ENCODE data around the gene C3orf20.
"Not testable (repeated sequence)": the region's sequence is repeated elsewhere in the genome, so short reads cannot be mapped to it uniquely, and the experiment has no call there.

The C3orf20 gene

DNA sequence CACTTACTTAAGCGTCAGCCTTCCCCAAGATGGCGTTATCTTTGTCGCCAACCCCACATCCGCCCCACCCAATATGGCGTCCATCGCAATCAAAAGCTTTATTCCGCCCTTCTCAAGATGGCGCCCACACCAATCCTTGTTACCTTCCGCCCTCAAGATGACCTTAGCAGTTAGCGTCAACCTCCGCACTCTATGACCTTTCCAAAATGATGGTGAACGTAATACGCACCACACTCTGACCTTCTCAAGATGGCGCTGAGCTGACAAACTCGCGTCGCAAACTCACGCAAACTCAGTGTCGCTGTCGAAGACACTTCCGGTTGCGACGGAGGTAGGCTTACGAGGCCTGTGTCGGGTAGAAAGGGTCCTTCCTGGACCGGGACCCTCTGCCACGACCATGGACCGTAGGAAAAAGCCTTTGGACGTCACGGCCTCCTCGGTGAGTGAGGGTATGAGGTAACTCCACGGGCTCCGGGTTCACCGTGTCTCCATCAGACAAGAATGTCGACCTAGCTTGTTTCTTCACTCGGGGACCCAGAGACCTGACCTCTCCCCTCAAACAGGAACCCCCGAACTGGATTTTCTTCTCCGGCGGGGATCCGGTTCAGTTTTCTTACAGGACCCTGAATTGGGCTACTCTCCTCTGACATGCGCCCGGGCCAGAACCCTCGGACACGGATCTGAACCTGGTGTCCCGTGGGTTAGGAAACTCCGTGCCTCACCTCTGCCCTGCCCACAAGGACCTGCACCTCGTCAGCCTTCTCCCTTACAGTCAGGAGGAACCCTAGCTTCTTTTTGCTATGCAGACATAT is 23.3 kb upstream of the C3orf20 start, which contains the start of gene CCDC174:
Gene CCDC174 (plus strand): TSS at position 323 of the 812 bp plus-strand sequence. CDS start 75 bp downstream, at position 398.
- peak; percentile 99 for DNase-seq

GRCh38 chr3:14652360-14652907 is 22.5 kb upstream of the C3orf20 start:
- not testable (repeated sequence) for DNase-seq

GRCh38 chr3:14657579-14657978 is 17.4 kb upstream of the C3orf20 start:
- no peak for DNase-seq

DNA sequence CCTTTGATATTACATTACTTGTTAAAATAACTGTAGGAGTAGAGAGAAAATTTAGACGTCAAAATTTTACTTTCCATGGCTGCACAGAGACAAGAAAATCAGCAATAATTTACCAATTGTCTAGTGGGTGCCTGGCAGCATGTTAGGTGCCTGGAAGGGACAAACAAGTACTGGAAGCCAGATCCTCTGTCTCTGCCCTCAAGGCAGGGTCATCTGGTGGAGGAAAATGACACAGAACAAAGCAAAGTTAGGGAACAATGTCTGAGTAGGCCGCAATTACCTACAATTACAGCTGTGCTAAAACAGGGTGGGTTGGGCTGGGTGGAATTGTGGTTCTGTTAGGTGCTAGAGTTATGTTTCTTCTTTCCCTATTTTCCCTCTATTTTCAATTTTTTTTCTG is 16.0 kb upstream of the C3orf20 start:
- DNase-seq = no peak

DNA sequence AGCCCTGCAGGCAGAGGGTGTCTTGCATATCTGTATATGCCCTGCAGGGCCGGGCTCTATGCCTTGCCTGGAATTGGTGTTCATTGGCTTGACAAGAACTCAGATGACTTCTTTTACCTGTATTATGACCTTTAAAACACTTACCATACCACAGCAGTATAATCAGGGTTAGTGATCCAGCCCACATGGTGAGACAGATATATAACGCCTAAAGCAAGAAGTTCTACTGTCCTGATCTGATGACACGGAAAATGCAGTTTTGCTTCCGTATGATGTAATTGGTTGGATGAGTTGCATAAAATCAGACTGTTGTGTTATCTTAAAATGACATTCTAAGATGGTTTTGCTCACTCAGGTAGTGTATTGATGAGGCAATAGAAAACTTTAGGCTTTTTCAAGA is 14.0 kb upstream of the C3orf20 start:
- no peak for DNase-seq

DNA sequence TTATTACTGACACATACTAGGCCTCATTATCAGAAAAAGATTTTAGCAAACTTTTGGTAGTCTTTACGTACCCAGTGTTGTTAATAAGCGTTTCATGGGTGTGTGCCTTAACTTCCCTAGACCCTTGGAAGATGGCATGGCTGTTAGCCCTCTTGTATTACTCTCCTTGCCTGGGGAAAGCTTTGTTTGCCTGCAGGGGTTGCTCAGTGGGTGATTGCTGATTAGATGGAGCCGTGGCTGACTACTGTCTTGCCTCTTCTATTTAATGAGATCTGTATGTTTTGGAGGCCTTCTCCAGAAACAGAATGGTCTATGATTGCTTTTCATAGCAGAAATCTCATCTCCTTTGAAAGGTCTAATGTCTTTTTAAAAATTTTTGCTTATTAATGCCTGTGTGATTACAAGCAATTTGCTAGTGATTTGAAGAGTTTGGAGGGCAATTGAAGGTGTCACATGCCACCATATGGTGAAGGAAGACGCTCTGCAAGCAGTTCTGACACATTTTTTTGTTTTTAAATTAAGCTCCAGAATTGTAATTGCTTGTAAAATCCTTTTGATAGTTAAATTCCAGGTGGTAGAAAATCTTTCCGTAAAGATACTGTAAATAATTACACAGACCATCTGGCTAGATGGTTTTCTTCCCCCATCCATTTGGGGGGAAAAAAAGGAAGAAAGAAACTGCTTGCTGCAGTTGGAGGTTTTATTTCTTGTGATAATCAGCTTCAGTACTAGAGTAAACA is 11.4 kb upstream of the C3orf20 start:
- no peak for DNase-seq

GRCh38 chr3:14664170-14664569 is 10.8 kb upstream of the C3orf20 start:
- DNase-seq = no peak

GRCh38 chr3:14672588-14672987 is 2.4 kb upstream of the C3orf20 start:
- no peak for DNase-seq

- DNase-seq = no peak
These were observed 1.9 kb downstream of the C3orf20 start for GRCh38 chr3:14676881-14677280.

DNA sequence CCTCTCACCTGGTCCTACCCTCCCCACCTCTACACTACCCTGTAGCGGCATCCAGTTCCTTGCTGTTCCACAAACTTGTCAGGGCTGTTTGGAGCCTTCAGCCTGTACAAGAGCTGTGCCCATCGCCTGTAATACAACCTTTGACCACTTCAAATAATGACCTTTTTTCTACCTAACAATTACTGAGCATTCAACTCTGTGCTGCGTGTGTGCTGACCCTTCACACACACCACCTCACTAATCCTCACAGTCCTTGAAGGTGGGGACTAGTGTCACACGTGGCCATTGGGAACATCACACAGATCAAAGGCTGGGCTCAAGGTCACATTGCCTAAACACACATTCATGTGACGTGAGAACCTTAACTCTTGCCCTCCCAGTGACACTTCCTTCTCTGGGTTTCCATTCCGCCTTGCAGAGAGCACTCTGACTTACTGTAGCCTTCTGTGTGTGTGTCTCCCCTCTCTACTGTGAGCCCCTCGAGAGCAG is 3.1 kb downstream of the C3orf20 start:
- DNase-seq = no peak

GRCh38 chr3:14680115-14680514 is 5.2 kb downstream of the C3orf20 start:
- DNase-seq = no peak

DNA sequence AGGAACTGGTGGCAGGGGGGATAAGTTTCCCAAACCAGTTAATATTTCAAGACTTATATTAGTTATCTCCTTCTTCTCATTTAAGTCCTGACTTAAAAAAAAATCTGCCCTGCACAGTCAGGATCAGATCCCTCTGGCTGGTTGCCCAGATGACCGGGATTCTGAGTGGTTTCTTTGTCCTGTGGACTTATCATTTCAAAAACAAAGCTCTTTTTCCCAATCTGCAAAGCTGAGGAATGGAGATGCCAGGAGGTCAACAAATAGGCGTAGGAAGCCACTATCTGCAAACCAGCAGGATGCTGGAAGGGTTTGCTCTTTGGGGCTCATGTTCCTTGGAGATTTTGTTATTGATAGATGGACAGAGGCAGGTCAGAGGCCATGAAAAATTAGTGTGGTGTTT is 5.8 kb downstream of the C3orf20 start:
- DNase-seq = no peak

GRCh38 chr3:14684447-14684846 is 9.5 kb downstream of the C3orf20 start:
- no peak for DNase-seq

DNA sequence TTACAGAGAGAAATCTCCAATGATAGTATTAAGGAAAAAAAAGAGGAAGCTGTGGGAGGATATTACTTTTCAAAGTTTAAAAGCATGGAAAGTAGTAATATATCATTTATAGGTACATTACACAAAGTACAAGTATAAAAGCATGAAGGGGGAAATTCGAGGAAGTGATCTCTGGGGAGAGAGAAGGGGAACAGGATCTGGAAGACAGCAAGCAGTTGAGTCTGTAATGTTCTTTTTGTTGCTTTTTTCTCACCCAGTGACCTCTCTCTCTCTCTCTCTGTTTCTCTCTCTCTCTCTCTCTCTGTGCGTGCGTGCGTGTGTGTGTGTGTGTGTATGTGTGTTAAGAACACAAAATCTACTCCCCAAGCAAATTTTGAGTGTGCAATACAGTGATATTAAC is 10.2 kb downstream of the C3orf20 start:
- DNase-seq = no peak

DNA sequence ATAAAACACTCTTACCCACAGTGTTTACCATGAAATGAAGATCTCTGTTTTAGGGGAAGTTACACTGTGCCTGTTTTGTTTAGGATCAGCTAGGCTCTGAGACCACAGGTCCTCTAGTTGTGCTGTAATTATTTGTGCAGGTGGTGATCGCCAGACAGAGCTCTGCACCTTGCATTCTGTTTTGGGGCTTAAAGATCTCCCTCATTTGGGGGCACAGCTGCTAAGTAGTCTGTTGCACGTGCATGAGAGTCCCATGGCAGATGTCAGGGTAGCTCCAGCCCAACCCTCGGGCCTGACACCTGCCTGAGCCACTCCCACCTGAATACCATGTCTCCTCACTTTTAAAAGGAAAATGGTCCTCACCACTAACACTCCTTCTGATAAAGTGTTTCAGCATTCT is 12.4 kb downstream of the C3orf20 start:
- no peak for DNase-seq

DNA sequence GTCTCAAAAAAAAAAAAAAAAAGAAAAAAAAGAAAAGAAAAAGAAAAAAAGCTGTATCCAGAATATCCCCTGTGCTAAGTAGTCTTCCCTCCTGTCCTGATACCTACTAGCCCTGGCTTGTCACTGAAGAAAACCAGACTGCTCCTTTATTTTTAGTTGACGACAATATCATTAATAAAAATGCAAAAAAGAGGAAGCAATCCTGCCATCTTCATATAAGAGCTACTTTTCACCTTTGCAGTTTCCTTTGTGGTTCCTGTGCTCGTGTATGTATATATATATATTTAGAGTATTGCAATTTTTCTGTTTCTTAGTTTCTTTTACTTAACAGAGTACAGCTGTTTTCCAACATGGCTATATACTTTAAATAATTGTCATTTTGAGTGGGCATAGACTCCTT is 13.6 kb downstream of the C3orf20 start:
- DNase-seq = no peak

GRCh38 chr3:14689247-14689980 is 14.5 kb downstream of the C3orf20 start:
- no peak for DNase-seq

DNA sequence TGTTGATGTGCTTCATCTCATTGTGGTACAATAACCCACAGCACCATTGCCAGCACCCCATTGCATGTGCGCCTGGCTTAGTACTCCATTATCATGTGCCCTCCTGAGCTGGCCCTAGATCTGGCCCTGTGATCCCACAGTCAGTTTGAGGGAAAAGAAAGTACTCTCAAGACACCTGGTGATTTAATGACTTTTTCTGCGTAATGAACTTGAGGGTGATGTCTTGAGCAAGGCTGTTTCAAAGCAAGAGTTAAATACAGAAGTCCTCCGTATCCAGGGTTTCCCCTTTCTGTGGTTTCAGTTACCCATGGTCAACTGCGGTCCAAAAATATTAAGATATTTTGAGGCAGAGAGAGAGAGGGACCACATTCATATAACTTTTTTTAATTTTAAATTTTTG is 16.3 kb downstream of the C3orf20 start:
- peak; percentile 8 for DNase-seq

- no peak for DNase-seq
These were observed 16.8 kb downstream of the C3orf20 start for GRCh38 chr3:14691719-14692118.

DNA sequence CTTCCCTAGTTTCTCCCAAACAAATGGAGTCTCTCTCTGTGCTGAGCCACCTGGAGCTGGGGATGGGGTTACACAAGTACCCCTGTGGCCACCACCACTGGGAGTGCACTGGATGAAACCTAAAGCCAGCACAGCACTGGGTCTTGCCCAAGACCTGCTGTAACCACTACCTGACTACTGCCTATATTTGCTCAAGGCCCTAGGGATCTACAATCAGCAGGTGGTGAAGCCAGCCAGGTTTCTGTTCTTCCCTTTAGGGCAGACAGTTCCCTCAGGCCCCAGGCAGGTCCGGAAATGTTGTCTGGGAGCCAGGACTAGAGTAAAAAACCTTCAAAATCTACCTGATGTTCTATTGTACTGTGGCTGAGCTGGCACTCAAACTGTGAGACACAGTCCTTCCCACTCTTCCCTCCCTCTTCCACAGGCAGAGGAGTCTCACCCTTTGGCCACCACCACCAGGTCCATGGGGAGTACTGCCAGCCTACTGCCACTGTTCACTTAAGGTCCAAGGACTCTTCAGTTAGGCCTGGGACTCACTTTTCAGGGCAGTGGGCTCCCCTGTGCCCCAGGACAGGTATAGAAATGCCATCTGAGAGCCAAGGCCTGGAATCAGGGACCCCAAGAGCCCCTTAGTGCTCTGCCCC is 23.8 kb downstream of the C3orf20 start:
- no peak for DNase-seq

DNA sequence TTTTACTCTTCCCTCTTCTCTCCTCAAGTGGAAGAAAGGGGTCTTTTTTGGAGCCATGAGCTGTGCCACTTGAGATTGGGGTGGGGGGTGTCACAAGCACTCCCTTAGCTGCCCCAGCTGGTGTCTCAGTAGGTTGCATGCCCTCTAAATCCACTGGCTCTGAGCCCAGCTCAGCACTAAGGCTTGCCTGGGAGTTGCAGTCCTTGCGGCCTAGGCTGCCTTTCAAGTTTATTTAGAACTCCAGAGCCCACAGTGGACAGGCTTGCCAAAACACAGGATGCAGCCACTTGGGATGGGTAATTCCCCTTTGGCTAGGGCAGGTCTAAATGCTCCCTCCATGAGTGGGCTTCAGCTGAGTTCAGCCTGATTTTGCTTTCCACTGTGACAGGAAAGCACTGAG is 24.7 kb downstream of the C3orf20 start:
- no peak for DNase-seq

GRCh38 chr3:14700891-14701290 is 25.9 kb downstream of the C3orf20 start:
- no peak for DNase-seq

- no peak for DNase-seq
These were observed 26.7 kb downstream of the C3orf20 start for GRCh38 chr3:14701676-14702075.
